ENCODE measurements around the gene HPCA.

- TF ChIP-seq CTCF (optimal IDR thresholded peaks at IDR 0.05 in 1 of 3, IDR thresholded peaks at IDR 0.05 in 1 of 3, conservative IDR thresholded peaks at IDR 0.05 in 1 of 3; ENCODE audit: extremely low read depth in 1 of 3, insufficient read depth in 2 of 3, low read length in 3 of 3) (no peak), EZH2 (IDR thresholded peaks at IDR 0.05; ENCODE audit: low read length) (no peak)
Observed at GRCh38 chr1:32883338-32884031, 2.8 kb upstream of the HPCA start.
